GM12874 (cell line): Measurements from ENCODE around the gene WNT10A.

Experiments
- TF ChIP-seq, protein P1 (sequence below): IDR thresholded peaks from 2 replicates; pipeline ENCODE4 v1.5.1; 2011; ENCODE audit warnings: low read depth, mild to moderate bottlenecking, control low read depth, low read length, moderate library complexity; ENCODE audit not compliant: insufficient read depth

WNT10A gene

DNA sequence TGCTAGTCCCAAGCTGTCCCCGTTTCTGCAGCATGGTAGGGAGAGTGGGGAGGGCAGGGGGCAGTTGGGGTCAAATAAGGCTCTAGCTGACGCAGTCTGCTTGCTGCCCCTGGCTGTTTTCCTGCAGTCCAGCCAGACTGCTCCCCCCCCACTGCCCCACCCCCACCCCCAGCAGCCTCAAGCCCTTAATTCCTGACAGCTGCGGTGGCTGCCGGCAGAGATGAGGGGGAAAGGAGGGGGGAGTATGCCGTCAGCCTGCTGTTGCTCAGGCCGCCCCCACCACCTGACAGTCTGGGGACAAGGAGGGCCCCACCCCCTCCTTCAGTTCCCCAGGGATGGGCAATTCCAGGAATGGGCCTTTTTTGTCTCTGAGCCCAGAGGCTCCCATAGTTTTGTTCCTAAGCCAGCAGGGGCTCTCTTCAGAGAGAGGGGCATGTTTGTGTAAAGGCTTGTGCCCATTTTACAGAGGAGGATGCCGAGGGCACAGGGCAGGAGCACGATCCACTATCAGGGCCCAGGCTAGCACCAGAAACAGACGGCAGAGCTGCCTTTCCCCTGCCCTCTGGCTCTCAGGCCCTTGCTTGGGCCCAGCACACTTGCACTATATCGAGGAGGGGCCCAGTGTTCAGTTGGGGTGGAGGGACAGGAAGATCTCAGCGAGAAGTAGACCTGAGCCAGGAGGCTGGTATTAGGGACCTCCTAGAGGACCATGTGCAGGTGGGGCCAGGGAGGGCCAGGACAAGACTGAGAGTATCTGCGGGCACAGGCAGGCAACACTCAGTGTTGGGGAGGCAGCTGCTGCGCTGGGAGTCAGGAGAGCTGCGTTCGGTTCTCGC is 1.5 kb upstream of the WNT10A start:
- TF ChIP-seq, protein P1, sequence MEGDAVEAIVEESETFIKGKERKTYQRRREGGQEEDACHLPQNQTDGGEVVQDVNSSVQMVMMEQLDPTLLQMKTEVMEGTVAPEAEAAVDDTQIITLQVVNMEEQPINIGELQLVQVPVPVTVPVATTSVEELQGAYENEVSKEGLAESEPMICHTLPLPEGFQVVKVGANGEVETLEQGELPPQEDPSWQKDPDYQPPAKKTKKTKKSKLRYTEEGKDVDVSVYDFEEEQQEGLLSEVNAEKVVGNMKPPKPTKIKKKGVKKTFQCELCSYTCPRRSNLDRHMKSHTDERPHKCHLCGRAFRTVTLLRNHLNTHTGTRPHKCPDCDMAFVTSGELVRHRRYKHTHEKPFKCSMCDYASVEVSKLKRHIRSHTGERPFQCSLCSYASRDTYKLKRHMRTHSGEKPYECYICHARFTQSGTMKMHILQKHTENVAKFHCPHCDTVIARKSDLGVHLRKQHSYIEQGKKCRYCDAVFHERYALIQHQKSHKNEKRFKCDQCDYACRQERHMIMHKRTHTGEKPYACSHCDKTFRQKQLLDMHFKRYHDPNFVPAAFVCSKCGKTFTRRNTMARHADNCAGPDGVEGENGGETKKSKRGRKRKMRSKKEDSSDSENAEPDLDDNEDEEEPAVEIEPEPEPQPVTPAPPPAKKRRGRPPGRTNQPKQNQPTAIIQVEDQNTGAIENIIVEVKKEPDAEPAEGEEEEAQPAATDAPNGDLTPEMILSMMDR: no peak

DNA sequence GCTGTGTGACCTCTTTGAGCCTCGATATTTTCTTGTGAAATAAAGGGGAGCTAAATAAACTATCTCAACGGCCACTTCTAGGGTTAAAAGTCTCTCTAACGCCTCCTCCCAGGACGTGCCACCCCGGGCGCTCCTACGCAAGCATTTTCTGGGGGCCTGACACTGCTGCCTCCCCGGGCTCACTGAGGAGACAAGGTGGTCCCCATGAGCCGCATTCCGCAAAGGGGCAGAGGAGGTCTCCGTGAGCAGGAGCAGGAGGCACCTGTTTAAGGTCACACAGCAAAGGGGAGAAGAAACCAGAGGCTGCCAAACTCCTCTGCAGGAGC is 913 bp upstream of the WNT10A start:
- TF ChIP-seq, protein P1: no peak

DNA sequence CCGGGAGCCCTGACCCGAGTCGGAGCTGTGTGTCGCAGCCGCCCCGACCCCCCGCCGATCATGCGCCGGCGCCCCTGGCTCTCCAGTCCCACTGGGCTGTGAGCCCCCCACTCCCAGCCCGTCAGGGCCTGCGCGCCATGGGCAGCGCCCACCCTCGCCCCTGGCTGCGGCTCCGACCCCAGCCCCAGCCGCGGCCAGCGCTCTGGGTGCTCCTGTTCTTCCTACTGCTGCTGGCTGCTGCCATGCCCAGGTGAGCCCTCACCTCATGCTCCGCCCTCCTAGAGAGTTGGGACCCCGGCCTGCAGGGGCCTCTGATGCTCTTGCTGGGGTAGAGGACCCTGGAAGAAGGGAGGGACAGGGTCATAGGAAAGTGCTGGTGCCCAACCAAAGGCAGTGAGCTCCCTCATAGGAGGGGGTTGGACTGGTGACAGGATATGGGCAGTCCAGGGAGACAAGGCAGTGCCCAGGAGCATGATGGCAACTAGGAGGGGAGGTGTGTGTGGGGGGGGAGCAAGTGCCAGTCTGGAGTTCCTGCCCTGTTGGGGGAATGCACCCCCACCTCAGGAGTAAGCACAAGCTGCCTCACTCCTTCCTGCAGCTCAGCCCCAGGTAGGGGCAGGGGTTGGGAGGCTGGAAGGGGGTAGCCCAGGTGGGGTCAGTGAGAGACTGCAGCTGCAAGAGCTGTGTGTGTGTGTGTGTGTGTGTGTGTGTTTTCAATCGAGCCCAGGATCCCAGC is 375 bp downstream of the WNT10A start:
- TF ChIP-seq, protein P1: no peak

DNA sequence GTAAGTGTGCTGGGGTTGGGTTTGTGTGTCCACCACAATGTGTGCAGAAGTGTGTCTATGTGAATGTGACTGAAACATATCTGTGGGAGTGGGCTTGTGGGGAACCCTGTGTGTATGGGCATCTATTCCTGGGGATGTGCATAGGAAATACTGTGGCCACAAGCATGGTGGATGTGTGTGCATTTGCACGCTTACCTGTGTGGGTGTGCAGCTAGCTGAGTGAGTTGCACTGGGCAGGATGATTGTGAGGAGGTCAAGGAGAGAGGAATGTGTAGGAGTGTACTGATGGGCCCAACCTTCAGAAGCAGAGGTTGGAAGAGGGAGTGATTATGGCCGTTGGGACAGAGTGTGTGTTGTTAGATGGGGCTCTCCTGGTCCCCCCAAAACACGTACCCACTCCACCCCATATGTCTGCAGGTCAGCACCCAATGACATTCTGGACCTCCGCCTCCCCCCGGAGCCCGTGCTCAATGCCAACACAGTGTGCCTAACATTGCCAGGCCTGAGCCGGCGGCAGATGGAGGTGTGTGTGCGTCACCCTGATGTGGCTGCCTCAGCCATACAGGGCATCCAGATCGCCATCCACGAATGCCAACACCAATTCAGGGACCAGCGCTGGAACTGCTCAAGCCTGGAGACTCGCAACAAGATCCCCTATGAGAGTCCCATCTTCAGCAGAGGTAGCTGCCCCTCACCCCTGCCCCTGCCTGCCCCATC is 1.2 kb downstream of the WNT10A start:
- TF ChIP-seq, protein P1: no peak

DNA sequence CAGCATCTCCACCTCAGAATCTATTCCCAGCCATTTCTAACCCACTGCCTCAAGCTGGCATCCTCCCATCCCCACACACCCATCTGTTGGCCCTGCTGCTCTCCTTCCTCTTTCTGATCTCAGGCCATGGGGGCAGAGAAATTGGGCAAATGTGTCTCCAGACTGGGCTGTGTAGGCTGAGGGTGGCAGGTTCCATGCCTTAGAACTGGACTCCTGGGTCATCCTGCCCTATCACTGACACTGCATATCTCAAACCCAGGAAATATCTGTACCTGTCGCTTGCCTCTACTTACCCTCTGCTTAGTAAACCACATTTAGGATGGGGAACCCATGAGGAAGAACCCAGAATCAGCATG is 1.8 kb downstream of the WNT10A start:
- TF ChIP-seq, protein P1: no peak

- TF ChIP-seq, protein P1: no peak
Observed at GRCh38 chr2:218882866-218883366, 2.3 kb downstream of the WNT10A start.
